C4-2B (cell line): Measurements from ENCODE around the gene SIX3.

Experiments
- ZFX ChIP-seq: fragments of 450-650 bp; IDR thresholded peaks from 2 replicates; pipeline ENCODE4 v1.6.1; 2017
- TF ChIP-seq, protein P1 (sequence below): fragments of 450-650 bp; conservative IDR thresholded peaks from 2 replicates; pipeline ENCODE4 v1.5.1; 2017; ENCODE audit warnings: mild to moderate bottlenecking

DNA sequence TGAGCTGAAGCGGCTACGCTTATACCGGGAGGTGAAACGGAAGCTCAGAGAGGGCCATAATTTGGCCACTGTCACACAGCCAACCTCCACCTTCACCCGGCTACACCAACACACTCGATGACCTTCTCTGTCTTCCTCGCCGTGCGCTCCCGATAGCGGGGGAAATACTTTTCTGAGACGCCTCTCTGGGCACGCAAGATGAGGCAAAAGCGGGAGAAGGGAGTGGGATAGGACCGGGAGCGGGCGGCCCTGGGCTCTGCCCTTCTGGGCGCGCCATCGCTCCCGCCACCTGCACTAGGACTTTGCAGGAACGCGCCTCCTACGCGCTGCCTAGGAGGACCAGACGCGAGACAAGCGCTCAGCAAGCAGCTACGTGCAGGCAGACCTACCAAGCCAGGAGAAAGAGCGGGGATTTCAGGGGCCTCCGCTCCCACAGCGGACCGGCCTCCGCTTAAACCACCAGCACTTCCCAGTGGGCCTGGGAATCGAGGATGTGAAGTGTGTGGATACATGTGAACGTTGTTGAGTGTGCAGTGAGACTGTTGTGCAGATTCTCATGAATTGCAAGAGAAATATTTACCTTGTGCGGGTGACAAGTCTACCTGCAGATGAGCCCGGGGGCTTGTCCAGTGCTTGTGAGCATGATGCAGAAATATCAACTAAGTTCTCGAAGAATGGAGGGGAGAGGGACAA lies 11.4 kb downstream of the SIX3 start:
- TF ChIP-seq, protein P1, sequence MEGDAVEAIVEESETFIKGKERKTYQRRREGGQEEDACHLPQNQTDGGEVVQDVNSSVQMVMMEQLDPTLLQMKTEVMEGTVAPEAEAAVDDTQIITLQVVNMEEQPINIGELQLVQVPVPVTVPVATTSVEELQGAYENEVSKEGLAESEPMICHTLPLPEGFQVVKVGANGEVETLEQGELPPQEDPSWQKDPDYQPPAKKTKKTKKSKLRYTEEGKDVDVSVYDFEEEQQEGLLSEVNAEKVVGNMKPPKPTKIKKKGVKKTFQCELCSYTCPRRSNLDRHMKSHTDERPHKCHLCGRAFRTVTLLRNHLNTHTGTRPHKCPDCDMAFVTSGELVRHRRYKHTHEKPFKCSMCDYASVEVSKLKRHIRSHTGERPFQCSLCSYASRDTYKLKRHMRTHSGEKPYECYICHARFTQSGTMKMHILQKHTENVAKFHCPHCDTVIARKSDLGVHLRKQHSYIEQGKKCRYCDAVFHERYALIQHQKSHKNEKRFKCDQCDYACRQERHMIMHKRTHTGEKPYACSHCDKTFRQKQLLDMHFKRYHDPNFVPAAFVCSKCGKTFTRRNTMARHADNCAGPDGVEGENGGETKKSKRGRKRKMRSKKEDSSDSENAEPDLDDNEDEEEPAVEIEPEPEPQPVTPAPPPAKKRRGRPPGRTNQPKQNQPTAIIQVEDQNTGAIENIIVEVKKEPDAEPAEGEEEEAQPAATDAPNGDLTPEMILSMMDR = no peak
- no peak for TF ChIP-seq ZFX
